Measurements from ENCODE around the gene PEDS1. TPM values are rescaled to one million over a fixed set of nuclear protein-coding genes. Genes with fewer than 3 reads are reported as not detected.

The PEDS1 gene
- total and polyA plus RNA-seq, 2 of the 13 experiments (the other 11 are each of a cell fraction or from before 2014, with no cell fraction given): 30.5 to 93.9 TPM

- TF ChIP-seq AHDC1 (CRISPR knock-in tag; IDR thresholded peaks at IDR 0.05; ENCODE audit: borderline replicate concordance): 0 out of 2 replicates have a peak, but pooled peaks have one; percentile 24
- TF ChIP-seq FOXJ3 (CRISPR knock-in tag; IDR thresholded peaks at IDR 0.05; ENCODE audit: borderline replicate concordance): no peak
- peak; percentile 78; the same call in 1 of the 2 replicates for TF ChIP-seq ZNF136 (CRISPR knock-in tag; IDR thresholded peaks at IDR 0.05; ENCODE audit: low read depth)
- TF ChIP-seq MTF2 (CRISPR knock-in tag; IDR thresholded peaks at IDR 0.05; ENCODE audit: borderline replicate concordance): no peak
- 0 out of 2 replicates have a peak, but pooled peaks have one; percentile 35 for TF ChIP-seq MXD4 (CRISPR knock-in tag; IDR thresholded peaks at IDR 0.05)
- TF ChIP-seq MNT (IDR thresholded peaks at IDR 0.05): peak; percentile 74
- no peak for TF ChIP-seq SMARCC2 (IDR thresholded peaks at IDR 0.05)
- no peak for TF ChIP-seq ARID3A (IDR thresholded peaks at IDR 0.05; ENCODE audit: low read depth, low read length)
- no peak for TF ChIP-seq AGO1 (IDR thresholded peaks at IDR 0.05; ENCODE audit: low read depth, low read length, poor library complexity, severe bottlenecking)
- TF ChIP-seq ZKSCAN1 (IDR thresholded peaks at IDR 0.05; ENCODE audit: low read length): 0 out of 2 replicates have a peak, but pooled peaks have one; percentile 26
- no peak for TF ChIP-seq REPIN1 (CRISPR knock-in tag; IDR thresholded peaks at IDR 0.05; ENCODE audit: borderline replicate concordance, low read depth)
- no peak for TF ChIP-seq ZSCAN21 (CRISPR knock-in tag; IDR thresholded peaks at IDR 0.05; ENCODE audit: borderline replicate concordance)
- 0 out of 2 replicates have a peak, but pooled peaks have one; percentile 4 for TF ChIP-seq SP5 (CRISPR knock-in tag; IDR thresholded peaks at IDR 0.05; ENCODE audit: borderline replicate concordance, low read depth)
- no peak for TF ChIP-seq NONO (IDR thresholded peaks at IDR 0.05)
- peak; percentile 31; the same call in 1 of the 2 replicates for TF ChIP-seq NONO (CRISPR knock-in tag; conservative IDR thresholded peaks at IDR 0.05)
- no peak for TF ChIP-seq CEBPB (IDR thresholded peaks at IDR 0.05; ENCODE audit: borderline replicate concordance, low read depth, low read length)
- TF ChIP-seq ZNF354B (CRISPR knock-in tag; IDR thresholded peaks at IDR 0.05): peak; percentile 52; the same call in 1 of the 2 replicates
- TF ChIP-seq SKIL (CRISPR knock-in tag; IDR thresholded peaks at IDR 0.05; ENCODE audit: borderline replicate concordance): no peak
- TF ChIP-seq ZNF430 (CRISPR knock-in tag; IDR thresholded peaks at IDR 0.05): peak; percentile 70; the same call in 1 of the 2 replicates
Measured at GRCh38 chr20:50186987-50187402, 33.5 kb upstream of the PEDS1 start (continued).

Data from HepG2 (cell line).